GM21619 (cell line): ENCODE results near the gene PRKG1.
"Not testable (repeated sequence)": the region's sequence is repeated elsewhere in the genome, so short reads cannot be mapped to it uniquely, and the experiment has no call there.

ENCODE experiments used
- ATAC-seq: cut with Tn5 transposase; IDR thresholded peaks from one replicate; pipeline ENCODE4 v1.9.1; 2021; ENCODE audit not compliant: unreplicated experiment

Gene PRKG1

GRCh38 chr10:51169111-51169510 is 94.8 kb downstream of the PRKG1 start:
- no peak for ATAC-seq

GRCh38 chr10:51170518-51171245 is 96.4 kb downstream of the PRKG1 start:
- ATAC-seq, result no peak

GRCh38 chr10:51171946-51172345 is 97.7 kb downstream of the PRKG1 start:
- ATAC-seq, result no peak

GRCh38 chr10:51176976-51177695 is 102.8 kb downstream of the PRKG1 start:
- no peak for ATAC-seq

GRCh38 chr10:51178634-51179033 is 104.3 kb downstream of the PRKG1 start:
- ATAC-seq, result no peak

GRCh38 chr10:51180141-51180540 is 105.9 kb downstream of the PRKG1 start:
- ATAC-seq, result no peak

- ATAC-seq, result no peak
Observed at GRCh38 chr10:51183783-51184182, 109.5 kb downstream of the PRKG1 start.

- no peak for ATAC-seq
Observed at GRCh38 chr10:51186361-51186760, 112.1 kb downstream of the PRKG1 start.

- no peak for ATAC-seq
Observed at GRCh38 chr10:51188008-51188407, 113.7 kb downstream of the PRKG1 start.

- no peak for ATAC-seq
Observed at GRCh38 chr10:51188866-51189265, 114.6 kb downstream of the PRKG1 start.

- no peak for ATAC-seq
Observed at GRCh38 chr10:51196508-51197175, 122.4 kb downstream of the PRKG1 start.

GRCh38 chr10:51198170-51198569 is 123.9 kb downstream of the PRKG1 start:
- ATAC-seq, result no peak

GRCh38 chr10:51201947-51202346 is 127.7 kb downstream of the PRKG1 start:
- ATAC-seq, result no peak

GRCh38 chr10:51203359-51203758 is 129.1 kb downstream of the PRKG1 start:
- ATAC-seq, result no peak

GRCh38 chr10:51204066-51204465 is 129.8 kb downstream of the PRKG1 start:
- ATAC-seq, result no peak

- ATAC-seq, result no peak
Observed at GRCh38 chr10:51204701-51205100, 130.4 kb downstream of the PRKG1 start.

- ATAC-seq, result no peak
Observed at GRCh38 chr10:51206500-51206899, 132.2 kb downstream of the PRKG1 start.

GRCh38 chr10:51212937-51213336 is 138.7 kb downstream of the PRKG1 start:
- not testable (repeated sequence) for ATAC-seq

- no peak for ATAC-seq
Observed at GRCh38 chr10:51214207-51215196, 140.2 kb downstream of the PRKG1 start.

- no peak for ATAC-seq
Observed at GRCh38 chr10:51215951-51216834, 141.9 kb downstream of the PRKG1 start.
